Natural killer cell treated with Interleukin-12 subunit alpha and Interleukin-12 subunit beta and Interleukin-15 and Interleukin-18, amount 100 ng/mL, for 72 hours (primary cell): ENCODE data around the gene IFI27. TPM values are rescaled to one million over a fixed set of nuclear protein-coding genes. Genes with fewer than 3 reads are reported as not detected.

Source experiments
- ATAC-seq, 2 donors: fragments of 150-1000 bp; cut with Tn5 transposase in 1 of 2; sonication (Bioruptor Pico), chemical (Tn5 transposase) in 1 of 2; 2 replicates each; pipeline ENCODE4 v1.10.0; 2021
- DNase-seq: peaks from one replicate; pipeline ENCODE4 v3.0.0; 2022; ENCODE audit warnings: low spot score
- H3K27ac Mint-ChIP-seq, 2 donors: 1 replicate in 1 of 2; 2 replicates in 1 of 2; pipeline ENCODE4 v1.8.0; 2022; ENCODE audit warnings: mixed read lengths in 2 of 2, mild to moderate bottlenecking in 1 of 2, moderate library complexity in 1 of 2
- H3K27me3 Mint-ChIP-seq, 2 donors: 1 replicate in 1 of 2; 2 replicates in 1 of 2; pipeline ENCODE4 v1.8.0; 2022; ENCODE audit warnings: mixed read lengths in 2 of 2
- H3K36me3 Mint-ChIP-seq: one replicate; pipeline ENCODE4 v1.8.0; 2022; ENCODE audit warnings: mixed read lengths
- H3K4me1 Mint-ChIP-seq, 2 donors: 1 replicate in 1 of 2; 2 replicates in 1 of 2; pipeline ENCODE4 v1.8.0; 2022; ENCODE audit warnings: low read depth in 2 of 2, mixed read lengths in 2 of 2, mild to moderate bottlenecking in 1 of 2
- H3K4me3 Mint-ChIP-seq: one replicate; pipeline ENCODE4 v1.8.0; 2022; ENCODE audit warnings: mixed read lengths
- H3K9me3 Mint-ChIP-seq: 2 replicates; pipeline ENCODE4 v1.8.0; 2022; ENCODE audit warnings: mixed read lengths
- total RNA-seq, 2 donors: library from RNA; stranded (reverse); gene quantifications; one replicate each; pipeline ENCODE4 v1.2.3, GENCODE V29; 2022

The IFI27 gene
- total RNA-seq, 2 donors from 2014 or later: 1.5 to 1.7 TPM

GRCh38 chr14:94112513-94113063 is 2.1 kb downstream of the IFI27 start:
- Mint-ChIP-seq H3K27ac (no peak overlapping the region), H3K9me3 (no peaks in the 10 kb centered on the region), H3K4me3 (no peak overlapping the region), H3K27me3 (peaks cover 10 to 22% of the 10 kb centered on the region in 2 donors), H3K4me1 (no peaks in the 10 kb centered on the region), H3K36me3 (no peaks in the 10 kb centered on the region)
- DNase-seq: no peak
- ATAC-seq: no peak

GRCh38 chr14:94113073-94113472 is 2.5 kb downstream of the IFI27 start:
- no peak for ATAC-seq
- no peaks in the 10 kb centered on the region for H3K9me3 Mint-ChIP-seq
- no peak overlapping the region for H3K27ac Mint-ChIP-seq
- no peak overlapping the region for H3K4me3 Mint-ChIP-seq
- peaks cover 14 to 26% of the 10 kb centered on the region in 2 donors for H3K27me3 Mint-ChIP-seq
- no peaks in the 10 kb centered on the region for H3K36me3 Mint-ChIP-seq
- no peak for DNase-seq
- H3K4me1 Mint-ChIP-seq: peaks cover 0 to 2% of the 10 kb centered on the region in 2 donors

- ATAC-seq (no peak), DNase-seq (no peak)
- Mint-ChIP-seq H3K9me3 (no peaks in the 10 kb centered on the region), H3K27me3 (peaks cover 16 to 26% of the 10 kb centered on the region in 2 donors), H3K36me3 (no peaks in the 10 kb centered on the region), H3K4me1 (peaks cover 0 to 3% of the 10 kb centered on the region in 2 donors), H3K4me3 (no peak overlapping the region), H3K27ac (no peak overlapping the region)
Measured at GRCh38 chr14:94113490-94113889, 3.0 kb downstream of the IFI27 start.

- no peaks in the 10 kb centered on the region for H3K36me3 Mint-ChIP-seq
- peaks cover 0 to 3% of the 10 kb centered on the region in 2 donors for H3K4me1 Mint-ChIP-seq
- H3K27ac Mint-ChIP-seq: no peak overlapping the region
- H3K9me3 Mint-ChIP-seq: no peaks in the 10 kb centered on the region
- no peak for ATAC-seq
- DNase-seq: no peak
- no peak overlapping the region for H3K4me3 Mint-ChIP-seq
- peaks cover 16 to 26% of the 10 kb centered on the region in 2 donors for H3K27me3 Mint-ChIP-seq
Measured at GRCh38 chr14:94113908-94114588, 3.5 kb downstream of the IFI27 start.

GRCh38 chr14:94114589-94115057 is 4.1 kb downstream of the IFI27 start:
- ATAC-seq (no peak), DNase-seq (no peak)
- no peak overlapping the region for H3K4me3 Mint-ChIP-seq
- peaks cover 16 to 26% of the 10 kb centered on the region in 2 donors for H3K27me3 Mint-ChIP-seq
- no peak overlapping the region for H3K27ac Mint-ChIP-seq
- no peaks in the 10 kb centered on the region for H3K9me3 Mint-ChIP-seq
- H3K36me3 Mint-ChIP-seq: no peaks in the 10 kb centered on the region
- peaks cover 0 to 3% of the 10 kb centered on the region in 2 donors for H3K4me1 Mint-ChIP-seq

GRCh38 chr14:94115058-94115591 is 4.6 kb downstream of the IFI27 start:
- Mint-ChIP-seq H3K4me1 (peaks cover 0 to 3% of the 10 kb centered on the region in 2 donors), H3K27me3 (peaks cover 16 to 26% of the 10 kb centered on the region in 2 donors), H3K4me3 (no peak overlapping the region), H3K36me3 (no peaks in the 10 kb centered on the region), H3K27ac (no peak overlapping the region), H3K9me3 (no peaks in the 10 kb centered on the region)
- ATAC-seq: no peak
- DNase-seq: no peak

- Mint-ChIP-seq H3K27ac (no peak overlapping the region), H3K9me3 (no peaks in the 10 kb centered on the region), H3K27me3 (peaks cover 19 to 26% of the 10 kb centered on the region in 2 donors), H3K4me1 (peaks cover 0 to 3% of the 10 kb centered on the region in 2 donors), H3K36me3 (no peaks in the 10 kb centered on the region), H3K4me3 (no peak overlapping the region)
- ATAC-seq: peak in 1 of 2 donors; percentile 22
- DNase-seq: no peak
Measured at GRCh38 chr14:94115631-94116030, 5.1 kb downstream of the IFI27 start.

- DNase-seq: no peak
- no peak overlapping the region for H3K4me3 Mint-ChIP-seq
- H3K4me1 Mint-ChIP-seq: peaks cover 0 to 3% of the 10 kb centered on the region in 2 donors
- ATAC-seq: no peak
- H3K27me3 Mint-ChIP-seq: peaks cover 25 to 26% of the 10 kb centered on the region in 2 donors
- H3K27ac Mint-ChIP-seq: no peak overlapping the region
- no peaks in the 10 kb centered on the region for H3K36me3 Mint-ChIP-seq
- peaks cover 3% of the 10 kb centered on the region for H3K9me3 Mint-ChIP-seq
Measured at GRCh38 chr14:94116701-94117100, 6.2 kb downstream of the IFI27 start.

GRCh38 chr14:94117856-94118255 is 7.3 kb downstream of the IFI27 start:
- peaks cover 0 to 3% of the 10 kb centered on the region in 2 donors for H3K4me1 Mint-ChIP-seq
- H3K27me3 Mint-ChIP-seq: peaks cover 26 to 27% of the 10 kb centered on the region in 2 donors
- no peaks in the 10 kb centered on the region for H3K36me3 Mint-ChIP-seq
- ATAC-seq (no peak), DNase-seq (no peak)
- H3K4me3 Mint-ChIP-seq: no peak overlapping the region
- peaks cover 3% of the 10 kb centered on the region for H3K9me3 Mint-ChIP-seq
- no peak overlapping the region for H3K27ac Mint-ChIP-seq

- H3K4me3 Mint-ChIP-seq: no peak overlapping the region
- H3K4me1 Mint-ChIP-seq: peaks cover 0 to 3% of the 10 kb centered on the region in 2 donors
- DNase-seq: no peak
- H3K36me3 Mint-ChIP-seq: no peaks in the 10 kb centered on the region
- H3K27ac Mint-ChIP-seq: no peak overlapping the region
- peaks cover 3% of the 10 kb centered on the region for H3K9me3 Mint-ChIP-seq
- H3K27me3 Mint-ChIP-seq: peaks cover 25 to 27% of the 10 kb centered on the region in 2 donors
- no peak for ATAC-seq
Measured at GRCh38 chr14:94119071-94119470, 8.5 kb downstream of the IFI27 start.

GRCh38 chr14:94120667-94121340 is 10.3 kb downstream of the IFI27 start:
- Mint-ChIP-seq H3K27me3 (peaks cover 12 to 18% of the 10 kb centered on the region in 2 donors), H3K9me3 (peaks cover 3% of the 10 kb centered on the region), H3K36me3 (no peaks in the 10 kb centered on the region), H3K27ac (no peak overlapping the region), H3K4me1 (peaks cover 0 to 3% of the 10 kb centered on the region in 2 donors), H3K4me3 (no peak overlapping the region)
- no peak for ATAC-seq
- no peak for DNase-seq

GRCh38 chr14:94121485-94121884 is 10.9 kb downstream of the IFI27 start:
- Mint-ChIP-seq H3K4me1 (peaks cover 0 to 3% of the 10 kb centered on the region in 2 donors), H3K4me3 (no peak overlapping the region), H3K9me3 (peaks cover 3% of the 10 kb centered on the region), H3K36me3 (no peaks in the 10 kb centered on the region), H3K27me3 (peaks cover 9 to 18% of the 10 kb centered on the region in 2 donors), H3K27ac (no peak overlapping the region)
- DNase-seq: no peak
- no peak for ATAC-seq

- peaks cover 5 to 18% of the 10 kb centered on the region in 2 donors for H3K27me3 Mint-ChIP-seq
- DNase-seq (no peak), ATAC-seq (no peak)
- H3K27ac Mint-ChIP-seq: no peak overlapping the region
- no peak overlapping the region for H3K4me3 Mint-ChIP-seq
- H3K36me3 Mint-ChIP-seq: no peaks in the 10 kb centered on the region
- peaks cover 3% of the 10 kb centered on the region for H3K9me3 Mint-ChIP-seq
- H3K4me1 Mint-ChIP-seq: peaks cover 0 to 5% of the 10 kb centered on the region in 2 donors
Measured at GRCh38 chr14:94122438-94122837, 11.9 kb downstream of the IFI27 start.

- Mint-ChIP-seq H3K9me3 (peaks cover 3% of the 10 kb centered on the region), H3K27me3 (peaks cover 0 to 10% of the 10 kb centered on the region in 2 donors), H3K4me3 (no peak overlapping the region), H3K36me3 (no peaks in the 10 kb centered on the region), H3K27ac (no peak overlapping the region), H3K4me1 (peaks cover 0 to 6% of the 10 kb centered on the region in 2 donors)
- no peak for ATAC-seq
- no peak for DNase-seq
Measured at GRCh38 chr14:94123296-94123695, 12.8 kb downstream of the IFI27 start.
